LNCaP clone FGC (cell line): Measurements from ENCODE around the gene GABRG3.

ENCODE experiments used
- DNase-seq: peaks from one replicate; pipeline ENCODE4 v3.0.0-alpha.2; 2011; ENCODE audit warnings: low read depth
- H3K4me3 ChIP-seq: 2 replicates; pipeline ENCODE4 v1.5.1; 2011; ENCODE audit warnings: mild to moderate bottlenecking, low read depth, low read length, control low read depth
- TF ChIP-seq, protein P1 (sequence below): IDR thresholded peaks from 2 replicates; pipeline ENCODE4 v1.5.1; 2012; ENCODE audit warnings: mild to moderate bottlenecking; ENCODE audit not compliant: control insufficient read depth, insufficient read depth; ENCODE audit errors: extremely low read depth

Gene GABRG3

GRCh38 chr15:27486051-27486450 lies 515.1 kb downstream of the GABRG3 start:
- TF ChIP-seq, protein P1, sequence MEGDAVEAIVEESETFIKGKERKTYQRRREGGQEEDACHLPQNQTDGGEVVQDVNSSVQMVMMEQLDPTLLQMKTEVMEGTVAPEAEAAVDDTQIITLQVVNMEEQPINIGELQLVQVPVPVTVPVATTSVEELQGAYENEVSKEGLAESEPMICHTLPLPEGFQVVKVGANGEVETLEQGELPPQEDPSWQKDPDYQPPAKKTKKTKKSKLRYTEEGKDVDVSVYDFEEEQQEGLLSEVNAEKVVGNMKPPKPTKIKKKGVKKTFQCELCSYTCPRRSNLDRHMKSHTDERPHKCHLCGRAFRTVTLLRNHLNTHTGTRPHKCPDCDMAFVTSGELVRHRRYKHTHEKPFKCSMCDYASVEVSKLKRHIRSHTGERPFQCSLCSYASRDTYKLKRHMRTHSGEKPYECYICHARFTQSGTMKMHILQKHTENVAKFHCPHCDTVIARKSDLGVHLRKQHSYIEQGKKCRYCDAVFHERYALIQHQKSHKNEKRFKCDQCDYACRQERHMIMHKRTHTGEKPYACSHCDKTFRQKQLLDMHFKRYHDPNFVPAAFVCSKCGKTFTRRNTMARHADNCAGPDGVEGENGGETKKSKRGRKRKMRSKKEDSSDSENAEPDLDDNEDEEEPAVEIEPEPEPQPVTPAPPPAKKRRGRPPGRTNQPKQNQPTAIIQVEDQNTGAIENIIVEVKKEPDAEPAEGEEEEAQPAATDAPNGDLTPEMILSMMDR = no peak
- DNase-seq = no peak
- no peak overlapping the region for H3K4me3 ChIP-seq

DNA sequence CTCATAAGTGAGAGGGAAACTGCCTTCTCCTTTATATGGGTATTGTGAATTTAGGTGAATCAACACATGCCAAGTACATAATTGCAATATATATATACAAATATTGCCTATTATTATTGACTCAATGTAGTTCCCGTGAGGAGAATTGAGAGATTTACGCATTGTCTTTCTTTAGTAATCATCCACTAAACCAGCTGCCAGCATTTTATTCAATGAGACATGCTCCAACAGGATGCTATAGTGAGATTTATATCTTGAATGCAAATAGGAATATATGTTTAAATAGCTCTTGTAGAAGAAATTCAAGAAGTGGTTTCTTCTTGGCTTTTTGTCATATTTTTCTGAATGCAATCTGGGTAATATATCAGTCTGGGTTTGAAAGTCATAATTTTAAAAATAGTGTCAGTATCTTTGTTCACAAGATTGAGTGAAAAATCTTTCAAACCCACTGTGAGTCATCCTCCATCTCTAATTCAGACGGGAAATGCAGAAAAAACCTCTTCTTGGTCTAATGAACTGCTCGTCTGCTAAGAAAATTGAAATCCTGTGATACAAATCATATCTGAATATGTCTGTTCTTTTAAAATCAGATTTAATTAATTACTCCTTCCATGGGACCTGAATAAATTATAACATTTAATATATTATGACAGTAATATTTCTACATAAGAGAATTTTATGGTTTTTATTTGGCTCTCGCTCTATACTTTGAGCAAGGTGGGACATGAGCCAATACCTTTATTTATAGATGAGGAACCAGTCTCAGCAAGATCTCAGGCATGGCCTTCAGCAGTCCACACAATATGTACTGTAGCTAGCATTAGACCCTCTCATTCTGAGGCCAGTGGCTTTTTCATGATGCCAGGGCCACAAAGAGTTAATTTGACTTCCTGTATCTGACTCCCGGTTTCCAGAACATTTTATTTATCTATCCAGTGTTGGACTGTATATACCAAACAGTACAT lies 516.0 kb downstream of the GABRG3 start:
- no peak overlapping the region for H3K4me3 ChIP-seq
- TF ChIP-seq, protein P1 = no peak
- no peak for DNase-seq

- DNase-seq = no peak
- TF ChIP-seq, protein P1 = no peak
- H3K4me3 ChIP-seq = no peak overlapping the region
Measured at GRCh38 chr15:27487846-27488245, 516.9 kb downstream of the GABRG3 start.

GRCh38 chr15:27490867-27491595 lies 520.0 kb downstream of the GABRG3 start:
- DNase-seq = no peak
- TF ChIP-seq, protein P1 = no peak
- no peak overlapping the region for H3K4me3 ChIP-seq

- DNase-seq = no peak
- TF ChIP-seq, protein P1 = no peak
- no peak overlapping the region for H3K4me3 ChIP-seq
Measured at GRCh38 chr15:27491666-27492621, 521.0 kb downstream of the GABRG3 start.

DNA sequence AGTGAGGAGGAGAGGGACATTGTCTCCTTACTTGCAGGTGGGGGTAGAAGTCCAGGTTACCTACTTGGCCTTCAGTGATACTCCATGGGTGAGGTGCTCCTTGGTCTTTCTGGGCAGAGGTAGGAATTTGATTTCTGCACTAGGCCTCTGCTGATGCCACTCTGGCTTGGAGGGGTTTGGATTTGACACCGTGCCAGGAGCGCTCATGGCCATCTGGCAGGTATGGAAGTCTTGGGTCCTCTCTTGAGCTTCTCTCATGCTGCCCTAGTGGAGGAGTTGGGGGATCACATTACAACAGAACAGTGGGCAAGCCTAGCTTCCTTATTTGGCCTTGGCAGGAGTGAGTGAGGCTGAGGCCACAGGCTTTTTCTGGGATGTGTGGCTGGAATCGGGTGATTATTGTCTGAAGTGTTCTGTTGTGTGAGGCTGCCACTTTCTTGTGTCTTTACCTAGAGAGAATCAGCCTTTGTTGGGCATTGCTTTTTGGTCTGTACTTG lies 525.0 kb downstream of the GABRG3 start:
- DNase-seq = no peak
- H3K4me3 ChIP-seq = no peak overlapping the region
- TF ChIP-seq, protein P1 = no peak
